KOPT-K1 (cell line): Measurements from ENCODE around the gene PUSL1.

Source experiments
- H3K27ac ChIP-seq: fragments of 200-600 bp; sonication (generic); 2 replicates; pipeline ENCODE4 v1.5.1; 2016; ENCODE audit warnings: antibody characterized with exemption, mild to moderate bottlenecking, low read depth, low read length; ENCODE audit not compliant: poor library complexity, severe bottlenecking
- H3K36me3 ChIP-seq: fragments of 200-600 bp; sonication (generic); 2 replicates; pipeline ENCODE4 v1.5.1; 2017; ENCODE audit warnings: antibody characterized with exemption, mild to moderate bottlenecking, low read length, moderate library complexity; ENCODE audit not compliant: insufficient read depth
- H3K9me3 ChIP-seq: fragments of 200-600 bp; sonication (generic); 2 replicates; pipeline ENCODE4 v1.5.1; 2017; ENCODE audit warnings: antibody characterized with exemption, low read length, mild to moderate bottlenecking; ENCODE audit not compliant: insufficient read depth, poor library complexity, severe bottlenecking

PUSL1 gene

GRCh38 chr1:1340791-1341548 lies 32.6 kb downstream of the PUSL1 start:
- Histone ChIP-seq H3K9me3 (no peaks in the 10 kb centered on the region), H3K27ac (no peak overlapping the region), H3K36me3 (peaks cover 28% of the 10 kb centered on the region; the same call in 1 of the 2 replicates)

- Histone ChIP-seq H3K27ac (no peak overlapping the region), H3K9me3 (no peaks in the 10 kb centered on the region), H3K36me3 (peaks cover 28% of the 10 kb centered on the region; the same call in 1 of the 2 replicates)
Measured at GRCh38 chr1:1341549-1342021, 33.2 kb downstream of the PUSL1 start.

GRCh38 chr1:1342061-1342562 lies 33.7 kb downstream of the PUSL1 start:
- no peaks in the 10 kb centered on the region for H3K9me3 ChIP-seq
- no peak overlapping the region for H3K27ac ChIP-seq
- peaks cover 28% of the 10 kb centered on the region; the same call in 1 of the 2 replicates for H3K36me3 ChIP-seq

GRCh38 chr1:1342584-1343115 lies 34.3 kb downstream of the PUSL1 start:
- no peaks in the 10 kb centered on the region for H3K9me3 ChIP-seq
- peaks cover 23% of the 10 kb centered on the region; the same call in 1 of the 2 replicates for H3K36me3 ChIP-seq
- H3K27ac ChIP-seq = no peak overlapping the region

GRCh38 chr1:1343811-1344421 lies 35.5 kb downstream of the PUSL1 start:
- H3K36me3 ChIP-seq = peaks cover 17% of the 10 kb centered on the region; the same call in 1 of the 2 replicates
- no peaks in the 10 kb centered on the region for H3K9me3 ChIP-seq
- H3K27ac ChIP-seq = no peak overlapping the region

GRCh38 chr1:1344655-1345361 lies 36.4 kb downstream of the PUSL1 start:
- Histone ChIP-seq H3K9me3 (no peaks in the 10 kb centered on the region), H3K36me3 (peaks cover 14% of the 10 kb centered on the region; the same call in 1 of the 2 replicates), H3K27ac (no peak overlapping the region)

GRCh38 chr1:1345384-1345783 lies 37.0 kb downstream of the PUSL1 start:
- Histone ChIP-seq H3K9me3 (no peaks in the 10 kb centered on the region), H3K36me3 (peaks cover 11% of the 10 kb centered on the region; the same call in 1 of the 2 replicates), H3K27ac (no peak overlapping the region)

GRCh38 chr1:1345860-1346500 lies 37.6 kb downstream of the PUSL1 start:
- H3K27ac ChIP-seq = no peak overlapping the region
- peaks cover 8% of the 10 kb centered on the region; the same call in 1 of the 2 replicates for H3K36me3 ChIP-seq
- H3K9me3 ChIP-seq = no peaks in the 10 kb centered on the region

- H3K27ac ChIP-seq = no peak overlapping the region
- H3K9me3 ChIP-seq = no peaks in the 10 kb centered on the region
- H3K36me3 ChIP-seq = peaks cover 3% of the 10 kb centered on the region; the same call in 1 of the 2 replicates
Measured at GRCh38 chr1:1346501-1346890, 38.1 kb downstream of the PUSL1 start.

- no peaks in the 10 kb centered on the region for H3K36me3 ChIP-seq
- H3K27ac ChIP-seq = no peak overlapping the region
Measured at GRCh38 chr1:1347026-1347595, 38.7 kb downstream of the PUSL1 start.

GRCh38 chr1:1347663-1348419 lies 39.4 kb downstream of the PUSL1 start:
- no peaks in the 10 kb centered on the region for H3K36me3 ChIP-seq
- peak overlapping the region; percentile 53 for H3K27ac ChIP-seq
- no peaks in the 10 kb centered on the region for H3K9me3 ChIP-seq

More at GRCh38 chr1:1347026-1347595, 38.7 kb downstream of the PUSL1 start:
- H3K9me3 ChIP-seq = no peaks in the 10 kb centered on the region

GRCh38 chr1:1348420-1349255 lies 40.2 kb downstream of the PUSL1 start:
- Histone ChIP-seq H3K36me3 (no peaks in the 10 kb centered on the region), H3K27ac (peak overlapping the region; percentile 53), H3K9me3 (no peaks in the 10 kb centered on the region)
